DMS153 treated with DMSO at 0.1 percent for 48 hours (cell line): ENCODE measurements around the gene GALNT18.
"Not testable (repeated sequence)": the region's sequence is repeated elsewhere in the genome, so short reads cannot be mapped to it uniquely, and the experiment has no call there.

Experiments
- DNase-seq: peaks from one replicate; lab custom pipeline; 2025; ENCODE audit not compliant: unreplicated experiment; lab: John Stamatoyannopoulos, UW

The GALNT18 gene

DNA sequence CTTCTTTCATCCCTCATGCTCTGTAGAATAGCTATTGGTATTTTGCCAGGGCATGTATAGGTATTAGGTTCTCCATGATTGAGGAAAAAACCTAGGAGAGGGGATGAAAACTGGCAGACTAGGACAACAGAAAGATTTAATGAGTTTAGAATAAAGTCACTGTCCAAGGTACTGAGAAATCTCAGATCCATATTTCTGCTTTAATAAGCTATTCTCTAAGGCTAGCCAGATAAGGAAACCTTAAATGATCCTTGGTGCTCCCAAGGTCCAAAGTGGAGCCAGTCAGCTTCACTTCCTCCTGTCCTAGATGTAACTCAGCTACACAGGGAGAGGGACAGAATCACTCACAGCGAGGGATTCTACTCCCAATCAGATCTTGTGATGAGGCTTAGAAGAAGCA, 255.0 kb downstream of the GALNT18 start:
- no peak for DNase-seq

DNA sequence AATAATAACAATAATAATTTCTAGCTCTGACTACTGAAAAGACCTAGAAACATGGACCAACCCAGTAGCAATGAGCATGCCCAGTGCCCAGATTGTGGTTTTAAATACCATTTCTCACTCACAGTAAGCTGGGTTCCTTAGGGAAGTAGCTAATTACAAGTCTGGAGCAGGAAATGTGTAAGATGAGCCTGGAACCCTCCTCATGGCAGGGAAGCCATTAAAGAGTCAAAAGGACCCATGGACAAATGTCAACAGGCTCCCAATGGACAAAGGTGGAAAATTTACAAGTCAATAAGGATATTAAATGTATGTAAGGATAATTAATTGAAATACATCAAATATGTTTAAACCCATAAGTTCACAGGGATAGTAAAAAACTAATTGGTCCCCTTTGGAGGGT, 258.1 kb downstream of the GALNT18 start:
- no peak for DNase-seq

DNA sequence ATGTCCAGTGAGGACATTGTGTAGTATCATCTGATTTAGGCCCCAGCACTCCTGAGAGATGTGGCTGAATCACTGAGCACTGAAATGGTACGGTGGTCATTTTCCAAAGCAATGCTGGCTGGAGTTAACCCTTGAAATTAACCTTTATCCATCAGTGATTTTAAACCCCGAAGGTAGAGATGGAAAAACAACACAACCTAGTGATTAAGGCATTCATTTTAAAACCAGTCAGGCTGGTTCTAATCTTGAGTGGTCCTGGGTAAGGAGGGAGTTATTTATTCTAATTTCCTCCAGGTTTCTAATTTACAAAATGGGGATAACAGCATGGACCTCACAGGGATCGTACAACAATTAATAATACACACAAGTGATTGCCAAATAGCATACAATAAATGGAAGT, 262.2 kb downstream of the GALNT18 start:
- no peak for DNase-seq

GRCh38 chr11:11356842-11357241, 265.0 kb downstream of the GALNT18 start:
- DNase-seq: no peak

DNA sequence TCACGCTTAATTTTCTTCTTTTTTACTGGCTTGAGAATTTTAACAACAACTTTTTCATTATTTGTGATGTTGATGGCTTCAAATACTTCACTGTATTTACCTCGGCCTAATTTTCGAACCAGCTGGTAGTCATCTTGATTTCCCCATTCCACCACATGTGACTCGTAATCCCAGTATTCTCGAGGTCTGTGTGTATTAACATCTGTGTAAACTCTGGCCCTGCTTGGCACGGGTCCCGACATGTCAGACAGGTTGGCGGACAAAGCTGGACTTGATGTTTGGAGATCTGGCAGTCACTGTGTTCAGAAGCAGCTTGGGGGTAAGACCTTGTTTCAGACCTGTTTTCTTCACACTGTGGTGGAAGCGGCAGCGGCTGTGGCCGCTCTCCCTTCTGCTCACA, 268.9 kb downstream of the GALNT18 start, which contains the start of gene CSNK2A3:
Gene CSNK2A3 (minus strand): TSS at position 373 of the 400 bp plus-strand sequence. CDS start 131 bp downstream, at position 242.
- not testable (repeated sequence) for DNase-seq

- not testable (repeated sequence) for DNase-seq
Measured at GRCh38 chr11:11351851-11352250, 270.0 kb downstream of the GALNT18 start.

- DNase-seq: no peak
Measured at GRCh38 chr11:11351042-11351586, 270.7 kb downstream of the GALNT18 start.

GRCh38 chr11:11349870-11350337, 271.9 kb downstream of the GALNT18 start:
- DNase-seq: no peak

GRCh38 chr11:11349106-11349825, 272.5 kb downstream of the GALNT18 start:
- DNase-seq: no peak

DNA sequence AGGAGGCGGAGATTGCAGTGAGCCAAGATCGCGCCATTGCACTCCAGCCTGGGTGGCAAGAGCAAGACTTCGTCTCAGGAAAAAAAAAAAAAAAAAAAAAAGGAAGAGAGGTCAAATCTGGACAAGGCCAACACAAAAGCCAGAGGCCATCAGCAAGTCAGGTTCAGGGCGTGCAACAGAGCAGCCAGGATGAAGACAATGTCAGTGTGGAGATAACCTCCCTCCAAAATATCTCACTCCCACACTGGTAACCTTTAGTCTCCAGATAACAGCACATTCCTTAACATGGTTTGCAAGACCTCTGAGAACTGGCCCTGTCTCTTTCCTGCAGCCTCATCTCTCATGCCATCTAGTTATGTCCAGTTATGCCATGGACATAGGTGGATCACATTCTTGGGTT, 273.5 kb downstream of the GALNT18 start:
- DNase-seq: no peak

- DNase-seq: no peak
Measured at GRCh38 chr11:11347592-11347991, 274.2 kb downstream of the GALNT18 start.

DNA sequence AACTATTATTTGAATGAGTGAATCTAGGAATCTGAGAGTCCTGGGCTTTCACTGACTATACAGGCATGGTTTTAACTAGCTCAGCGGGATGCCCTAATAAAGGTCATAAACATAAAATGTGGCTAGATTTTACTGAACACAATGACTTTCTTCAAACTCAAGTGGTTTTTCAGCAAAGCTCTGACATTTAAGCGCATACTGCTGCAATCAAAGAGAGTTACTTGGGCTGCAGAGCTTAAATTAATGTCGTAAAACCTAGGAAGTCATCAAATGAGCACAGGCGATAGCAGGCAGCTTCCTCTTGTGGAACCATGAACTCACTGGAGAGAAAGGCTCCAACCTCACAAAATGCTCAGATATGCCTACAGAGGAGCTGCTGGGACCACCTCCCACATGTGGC, 275.5 kb downstream of the GALNT18 start:
- peak; percentile 92 for DNase-seq

GRCh38 chr11:11345099-11345498, 276.7 kb downstream of the GALNT18 start:
- DNase-seq: no peak

DNA sequence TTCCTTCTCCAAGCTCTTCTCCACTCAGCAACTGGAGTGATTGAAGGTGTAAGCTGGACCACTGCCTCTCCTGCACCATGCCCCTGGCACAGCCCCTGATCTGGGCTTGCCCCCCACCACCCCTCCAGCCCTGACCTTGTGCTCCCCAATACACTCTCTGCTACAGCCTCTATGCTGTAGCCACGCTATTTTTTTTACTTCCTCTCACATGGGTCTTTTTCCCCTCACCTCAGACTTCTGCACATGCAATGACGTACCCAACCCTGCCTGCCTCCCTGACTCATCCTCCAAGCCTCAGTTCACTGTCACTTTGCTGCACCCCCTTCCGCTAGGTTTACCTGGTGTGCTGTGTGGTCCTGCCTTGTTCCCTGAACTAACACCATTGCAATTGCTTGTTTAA, 277.8 kb downstream of the GALNT18 start:
- DNase-seq: no peak

DNA sequence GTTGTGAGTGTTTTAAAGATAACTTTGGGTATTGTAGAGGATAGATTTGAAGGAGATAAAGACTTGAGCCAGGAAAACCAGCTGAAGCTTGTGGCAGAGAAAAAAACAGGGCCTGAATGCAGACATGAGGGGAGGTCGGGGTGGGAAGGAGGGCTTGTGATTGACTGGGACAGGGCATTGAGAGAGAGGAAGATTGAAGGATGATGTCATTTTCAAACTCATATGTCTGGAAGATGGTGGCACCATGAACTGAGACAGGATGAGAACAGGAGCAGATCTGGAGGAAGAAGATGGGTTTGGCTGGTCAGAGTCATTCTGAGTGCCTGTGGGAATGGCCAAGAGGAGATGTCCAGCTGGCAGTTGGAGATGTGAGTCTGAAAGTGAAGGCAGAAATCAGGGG, 283.5 kb downstream of the GALNT18 start:
- DNase-seq: no peak

DNA sequence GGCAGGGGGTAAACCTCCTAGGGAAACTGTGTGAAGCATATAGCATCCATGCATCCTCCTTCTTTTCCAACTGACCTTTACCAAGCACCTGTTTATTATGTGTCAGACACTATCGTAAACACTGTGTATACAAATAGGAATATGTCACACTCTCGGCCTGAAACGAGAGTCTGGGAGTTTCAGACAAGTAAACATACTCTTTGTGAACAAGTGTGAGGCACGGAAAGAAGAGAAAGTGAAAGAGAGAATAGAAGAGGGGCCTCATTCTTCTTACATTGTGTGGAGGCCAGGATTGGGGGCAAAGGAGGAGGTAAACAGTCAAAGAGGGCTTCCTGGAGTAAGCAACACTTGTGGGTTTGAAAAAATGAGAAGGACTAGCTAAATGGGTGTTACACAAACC, 285.1 kb downstream of the GALNT18 start:
- no peak for DNase-seq

- no peak for DNase-seq
Measured at GRCh38 chr11:11335043-11335442, 286.8 kb downstream of the GALNT18 start.

GRCh38 chr11:11334607-11335006, 287.2 kb downstream of the GALNT18 start:
- DNase-seq: no peak

DNA sequence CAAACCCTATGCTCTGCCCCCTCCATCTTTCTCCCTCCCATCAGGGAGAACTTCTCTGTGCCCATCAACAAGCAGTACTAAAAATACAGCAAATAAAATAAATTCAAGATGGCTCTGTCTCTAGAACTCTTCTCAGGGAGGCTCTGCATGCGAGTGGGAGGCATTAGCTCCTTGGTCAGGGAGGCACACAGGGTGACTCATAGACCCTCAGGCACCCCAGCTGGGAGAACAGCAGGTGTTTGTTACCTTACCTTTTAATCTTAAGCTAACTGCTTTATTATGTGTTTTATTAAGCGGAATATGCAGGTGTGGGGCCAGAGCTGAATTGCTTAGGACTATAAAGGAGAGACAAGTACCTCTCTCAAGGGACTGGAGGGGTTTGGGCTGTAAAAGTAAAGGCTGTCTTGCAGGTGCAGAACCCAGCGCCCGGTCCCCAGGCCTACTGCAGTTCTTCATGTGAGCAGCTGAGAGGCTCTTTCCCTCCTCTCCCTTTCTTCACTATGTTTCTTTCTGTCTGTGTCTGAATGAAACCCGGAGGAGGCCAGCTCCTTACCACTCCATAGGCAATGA, 289.6 kb downstream of the GALNT18 start:
- DNase-seq: peak; percentile 9

- DNase-seq: no peak
Measured at GRCh38 chr11:11329062-11329806, 292.6 kb downstream of the GALNT18 start.

DNA sequence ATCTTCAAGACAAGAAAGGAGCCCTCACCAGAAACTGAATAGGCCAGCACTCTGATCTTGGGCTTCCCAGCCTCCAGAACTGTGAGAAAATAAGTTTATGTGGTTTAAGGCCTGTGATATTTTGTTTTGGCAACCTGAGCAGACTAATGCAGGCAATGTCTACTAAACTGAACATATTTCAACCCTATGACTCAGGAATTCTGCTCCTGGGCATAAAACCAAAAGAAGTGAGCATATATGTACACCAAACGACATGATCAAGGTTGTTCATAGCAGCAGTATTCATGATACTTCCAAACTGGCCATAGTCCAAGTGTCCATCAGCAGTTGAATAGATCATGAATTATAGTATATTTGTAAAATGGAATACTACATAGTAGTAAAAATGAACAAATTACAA, 297.7 kb downstream of the GALNT18 start:
- DNase-seq: no peak

GRCh38 chr11:11322101-11322500, 299.7 kb downstream of the GALNT18 start:
- DNase-seq: no peak
